GM13977 (cell line): ENCODE results near the gene CDK12.
A peak's percentile ranks its signal among the peaks of the same experiment; 100 is the strongest.
"Not testable (repeated sequence)": the region's sequence is repeated elsewhere in the genome, so short reads cannot be mapped to it uniquely, and the experiment has no call there.

Source experiments
- DNase-seq: peaks from one replicate; pipeline ENCODE4 v3.0.0; 2012; ENCODE audit warnings: low spot score
- in situ Hi-C: fragments of 300-500 bp; cut with MboI; formaldehyde crosslinking; loops from one replicate; pipeline ENCODE4 v1.12.0; 2022; ENCODE audit warnings: low sequenced_read_pairs, low pct_unique_long_range_greater_than_20kb, mixed read lengths, inconsistent platforms; ENCODE audit not compliant: unreplicated experiment
- TF ChIP-seq, protein P1 (sequence below): IDR thresholded peaks from 2 replicates; pipeline ENCODE4 v1.5.1; 2012; ENCODE audit warnings: mild to moderate bottlenecking, control low read depth; ENCODE audit not compliant: insufficient read depth; ENCODE audit errors: extremely low read depth, missing control alignments

Gene CDK12

GRCh38 chr17:39483506-39483905, 22.2 kb downstream of the CDK12 start:
- no peak for DNase-seq
- TF ChIP-seq, protein P1, sequence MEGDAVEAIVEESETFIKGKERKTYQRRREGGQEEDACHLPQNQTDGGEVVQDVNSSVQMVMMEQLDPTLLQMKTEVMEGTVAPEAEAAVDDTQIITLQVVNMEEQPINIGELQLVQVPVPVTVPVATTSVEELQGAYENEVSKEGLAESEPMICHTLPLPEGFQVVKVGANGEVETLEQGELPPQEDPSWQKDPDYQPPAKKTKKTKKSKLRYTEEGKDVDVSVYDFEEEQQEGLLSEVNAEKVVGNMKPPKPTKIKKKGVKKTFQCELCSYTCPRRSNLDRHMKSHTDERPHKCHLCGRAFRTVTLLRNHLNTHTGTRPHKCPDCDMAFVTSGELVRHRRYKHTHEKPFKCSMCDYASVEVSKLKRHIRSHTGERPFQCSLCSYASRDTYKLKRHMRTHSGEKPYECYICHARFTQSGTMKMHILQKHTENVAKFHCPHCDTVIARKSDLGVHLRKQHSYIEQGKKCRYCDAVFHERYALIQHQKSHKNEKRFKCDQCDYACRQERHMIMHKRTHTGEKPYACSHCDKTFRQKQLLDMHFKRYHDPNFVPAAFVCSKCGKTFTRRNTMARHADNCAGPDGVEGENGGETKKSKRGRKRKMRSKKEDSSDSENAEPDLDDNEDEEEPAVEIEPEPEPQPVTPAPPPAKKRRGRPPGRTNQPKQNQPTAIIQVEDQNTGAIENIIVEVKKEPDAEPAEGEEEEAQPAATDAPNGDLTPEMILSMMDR = no peak
- in situ Hi-C loops = no loop called here

- in situ Hi-C loops = no loop called here
- DNase-seq = peak; percentile 72
- TF ChIP-seq, protein P1 = no peak
Measured at GRCh38 chr17:39484178-39484577, 22.9 kb downstream of the CDK12 start.

- no peak for DNase-seq
- TF ChIP-seq, protein P1 = no peak
- in situ Hi-C loops = loop anchor here (5.0 kb wide), 1 partner anchor 37 kb away; no protein-coding TSS in a partner anchor
Measured at GRCh38 chr17:39485555-39485954, 24.3 kb downstream of the CDK12 start.

DNA sequence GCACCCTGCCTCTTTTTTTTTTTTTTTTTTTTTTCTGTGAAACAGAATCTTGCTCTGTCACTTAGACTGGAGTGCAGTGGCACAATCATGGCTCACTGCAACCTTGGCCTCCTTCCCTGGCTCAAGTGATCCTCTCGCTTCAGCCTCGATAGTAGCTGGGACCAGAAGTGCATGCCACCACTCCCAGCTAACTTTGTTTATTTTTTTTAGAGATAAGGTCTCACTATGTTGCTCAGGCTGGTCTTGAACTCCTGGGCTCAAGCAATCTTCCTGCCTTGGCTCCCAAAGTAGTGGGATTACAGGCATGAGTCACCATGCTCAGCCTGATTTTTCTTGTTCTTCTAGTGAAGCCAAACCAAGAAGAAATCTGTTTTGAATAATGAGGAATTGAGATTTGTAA, 25.0 kb downstream of the CDK12 start:
- TF ChIP-seq, protein P1 = no peak
- DNase-seq = no peak
- in situ Hi-C loops = loop anchor here (5.0 kb wide), 1 partner anchor 36 kb away; no protein-coding TSS in a partner anchor

GRCh38 chr17:39487490-39487889, 26.2 kb downstream of the CDK12 start:
- in situ Hi-C loops = loop anchor here (5.0 kb wide), 1 partner anchor 35 kb away; no protein-coding TSS in a partner anchor
- not testable (repeated sequence) for DNase-seq

DNA sequence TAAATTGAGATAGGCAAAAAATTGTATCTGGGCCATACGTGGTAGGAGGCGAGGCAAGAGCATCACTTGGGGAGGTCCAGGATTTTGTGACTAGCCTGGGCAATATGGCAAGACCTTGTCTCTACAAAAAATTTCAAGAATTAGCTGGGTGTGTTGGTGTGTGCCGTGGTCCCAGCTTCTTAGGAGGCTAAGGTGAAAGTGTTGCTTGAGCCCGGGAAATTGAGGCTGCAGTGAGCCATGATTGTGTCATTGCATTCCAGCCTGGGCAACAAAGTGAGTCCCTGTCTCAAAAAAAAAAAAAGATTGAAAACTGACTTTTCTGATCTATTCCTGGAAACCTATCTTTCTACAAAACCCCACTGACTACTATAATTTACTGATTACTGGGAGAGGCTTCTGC, 26.7 kb downstream of the CDK12 start:
- no peak for DNase-seq
- TF ChIP-seq, protein P1 = no peak
- in situ Hi-C loops = loop anchor here (5.0 kb wide), 1 partner anchor 34 kb away; no protein-coding TSS in a partner anchor

GRCh38 chr17:39496921-39497320, 35.6 kb downstream of the CDK12 start:
- DNase-seq, in situ Hi-C loops: not testable (repeated sequence)

DNA sequence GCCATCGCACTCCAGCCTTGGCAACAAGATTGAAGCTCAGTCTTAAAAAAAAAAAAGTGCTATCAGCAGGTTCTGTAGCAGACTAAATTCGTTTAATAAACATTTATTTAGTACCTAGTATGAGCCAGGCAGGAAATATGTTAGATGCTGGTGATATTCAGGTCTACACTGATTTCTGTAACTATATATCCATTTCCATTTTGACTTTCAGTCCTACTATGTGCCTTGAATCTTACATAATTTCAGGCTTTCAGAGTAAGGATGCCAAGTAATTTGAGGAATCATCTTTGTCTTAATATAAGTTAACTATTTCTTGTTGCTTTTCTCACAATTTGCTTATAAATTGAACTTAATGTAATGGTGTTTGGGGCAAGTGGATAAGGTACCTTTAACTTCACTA, 46.2 kb downstream of the CDK12 start:
- TF ChIP-seq, protein P1 = no peak
- no peak for DNase-seq
- in situ Hi-C loops = no loop called here
